Stimulated activated naive CD8-positive, alpha-beta T cell treated with anti-CD3 and anti-CD28 coated beads, Interleukin-15, amount 100 ng/mL, for 72 hours (primary cell): ENCODE results near the gene DOCK8.
A peak's percentile ranks its signal among the peaks of the same experiment; 100 is the strongest.

Experiments used
- ATAC-seq: fragments of 150-1000 bp; cut with Tn5 transposase; 2 replicates; pipeline ENCODE4 v1.10.0; 2021; ENCODE audit warnings: mild to moderate bottlenecking, moderate library complexity
- DNase-seq, 2 donors: peaks; one replicate each; pipeline ENCODE4 v3.0.0; 2021 to 2022
- H3K27ac Mint-ChIP-seq, 2 donors: one replicate each; pipeline ENCODE4 v1.8.0; 2022; ENCODE audit warnings: mild to moderate bottlenecking in 2 of 2, mixed read lengths in 2 of 2, moderate library complexity in 2 of 2
- H3K27me3 Mint-ChIP-seq: one replicate; pipeline ENCODE4 v1.8.0; 2022; ENCODE audit warnings: mixed read lengths
- H3K4me1 Mint-ChIP-seq: one replicate; pipeline ENCODE4 v1.8.0; 2022; ENCODE audit warnings: mild to moderate bottlenecking, mixed read lengths
- H3K4me3 Mint-ChIP-seq, 2 donors: one replicate each; pipeline ENCODE4 v1.8.0; 2022; ENCODE audit warnings: mild to moderate bottlenecking in 2 of 2, mixed read lengths in 2 of 2, moderate library complexity in 1 of 2
- H3K9me3 Mint-ChIP-seq, 2 donors: one replicate each; pipeline ENCODE4 v1.8.0; 2022; ENCODE audit warnings: mixed read lengths in 2 of 2

Gene DOCK8

GRCh38 chr9:414595-414994 lies 199.9 kb downstream of the DOCK8 start:
- no peak for ATAC-seq
- Mint-ChIP-seq H3K27me3 (no peaks in the 10 kb centered on the region), H3K27ac (no peak overlapping the region), H3K4me1 (no peaks in the 10 kb centered on the region), H3K9me3 (no peaks in the 10 kb centered on the region), H3K4me3 (no peak overlapping the region)
- no peak for DNase-seq

GRCh38 chr9:419571-420171 lies 205.0 kb downstream of the DOCK8 start:
- Mint-ChIP-seq H3K4me1 (no peaks in the 10 kb centered on the region), H3K27ac (no peak overlapping the region), H3K27me3 (no peaks in the 10 kb centered on the region), H3K4me3 (no peak overlapping the region), H3K9me3 (no peaks in the 10 kb centered on the region)
- ATAC-seq (no peak), DNase-seq (no peak)

- H3K27ac Mint-ChIP-seq, result no peak overlapping the region
- no peaks in the 10 kb centered on the region for H3K27me3 Mint-ChIP-seq
- no peaks in the 10 kb centered on the region for H3K4me1 Mint-ChIP-seq
- H3K4me3 Mint-ChIP-seq, result no peak overlapping the region
- no peaks in the 10 kb centered on the region for H3K9me3 Mint-ChIP-seq
- DNase-seq (no peak), ATAC-seq (no peak)
Measured at GRCh38 chr9:421896-422295, 207.2 kb downstream of the DOCK8 start.

GRCh38 chr9:426264-426663 lies 211.6 kb downstream of the DOCK8 start:
- DNase-seq (no peak), ATAC-seq (peak; percentile 62)
- H3K9me3 Mint-ChIP-seq, result no peaks in the 10 kb centered on the region
- no peaks in the 10 kb centered on the region for H3K27me3 Mint-ChIP-seq
- no peak overlapping the region for H3K4me3 Mint-ChIP-seq
- no peak overlapping the region for H3K27ac Mint-ChIP-seq
- no peaks in the 10 kb centered on the region for H3K4me1 Mint-ChIP-seq

GRCh38 chr9:426976-427375 lies 212.3 kb downstream of the DOCK8 start:
- H3K27me3 Mint-ChIP-seq, result no peaks in the 10 kb centered on the region
- DNase-seq (no peak), ATAC-seq (no peak)
- no peaks in the 10 kb centered on the region for H3K9me3 Mint-ChIP-seq
- H3K27ac Mint-ChIP-seq, result no peak overlapping the region
- H3K4me3 Mint-ChIP-seq, result no peak overlapping the region
- H3K4me1 Mint-ChIP-seq, result no peaks in the 10 kb centered on the region

- no peaks in the 10 kb centered on the region for H3K27me3 Mint-ChIP-seq
- no peak for ATAC-seq
Measured at GRCh38 chr9:431701-432100, 217.0 kb downstream of the DOCK8 start.

GRCh38 chr9:436482-436881 lies 221.8 kb downstream of the DOCK8 start:
- Mint-ChIP-seq H3K9me3 (no peaks in the 10 kb centered on the region), H3K27ac (peak overlapping the region in 1 of 2 donors; percentile 7), H3K4me3 (no peak overlapping the region), H3K27me3 (no peaks in the 10 kb centered on the region), H3K4me1 (no peaks in the 10 kb centered on the region)
- ATAC-seq (no peak), DNase-seq (no peak)

More at GRCh38 chr9:431701-432100, 217.0 kb downstream of the DOCK8 start:
- H3K4me1 Mint-ChIP-seq, result no peaks in the 10 kb centered on the region
- H3K9me3 Mint-ChIP-seq, result no peaks in the 10 kb centered on the region
- DNase-seq, result no peak
- H3K4me3 Mint-ChIP-seq, result no peak overlapping the region
- no peak overlapping the region for H3K27ac Mint-ChIP-seq

- DNase-seq, result no peak
- Mint-ChIP-seq H3K4me1 (no peaks in the 10 kb centered on the region), H3K27ac (no peak overlapping the region), H3K9me3 (no peaks in the 10 kb centered on the region), H3K27me3 (no peaks in the 10 kb centered on the region), H3K4me3 (no peak overlapping the region)
- no peak for ATAC-seq
Measured at GRCh38 chr9:437066-437465, 222.4 kb downstream of the DOCK8 start.

- Mint-ChIP-seq H3K4me1 (no peaks in the 10 kb centered on the region), H3K27ac (peak overlapping the region in 1 of 2 donors; percentile 4), H3K27me3 (no peaks in the 10 kb centered on the region), H3K9me3 (no peaks in the 10 kb centered on the region), H3K4me3 (no peak overlapping the region)
- DNase-seq (no peak), ATAC-seq (no peak)
Measured at GRCh38 chr9:437574-438001, 222.9 kb downstream of the DOCK8 start.

GRCh38 chr9:438066-438465 lies 223.4 kb downstream of the DOCK8 start:
- H3K4me3 Mint-ChIP-seq, result no peak overlapping the region
- no peaks in the 10 kb centered on the region for H3K4me1 Mint-ChIP-seq
- no peaks in the 10 kb centered on the region for H3K9me3 Mint-ChIP-seq
- DNase-seq, result no peak
- H3K27me3 Mint-ChIP-seq, result no peaks in the 10 kb centered on the region
- no peak for ATAC-seq
- H3K27ac Mint-ChIP-seq, result peak overlapping the region in 1 of 2 donors; percentile 4

GRCh38 chr9:438961-439768 lies 224.5 kb downstream of the DOCK8 start:
- Mint-ChIP-seq H3K4me3 (no peak overlapping the region), H3K4me1 (peaks cover 8% of the 10 kb centered on the region), H3K9me3 (no peaks in the 10 kb centered on the region), H3K27me3 (no peaks in the 10 kb centered on the region), H3K27ac (no peak overlapping the region)
- DNase-seq, result no peak
- no peak for ATAC-seq

GRCh38 chr9:441126-441525 lies 226.5 kb downstream of the DOCK8 start:
- H3K9me3 Mint-ChIP-seq, result no peaks in the 10 kb centered on the region
- peak overlapping the region in 1 of 2 donors; percentile 23 for H3K27ac Mint-ChIP-seq
- ATAC-seq (no peak), DNase-seq (no peak)
- peaks cover 9% of the 10 kb centered on the region for H3K4me1 Mint-ChIP-seq
- H3K4me3 Mint-ChIP-seq, result no peak overlapping the region
- no peaks in the 10 kb centered on the region for H3K27me3 Mint-ChIP-seq

- Mint-ChIP-seq H3K27me3 (no peaks in the 10 kb centered on the region), H3K9me3 (no peaks in the 10 kb centered on the region), H3K27ac (no peak overlapping the region), H3K4me3 (no peak overlapping the region), H3K4me1 (peaks cover 26% of the 10 kb centered on the region)
- ATAC-seq, result no peak
- no peak for DNase-seq
Measured at GRCh38 chr9:444528-444927, 229.9 kb downstream of the DOCK8 start.

GRCh38 chr9:445033-445432 lies 230.4 kb downstream of the DOCK8 start:
- Mint-ChIP-seq H3K27ac (no peak overlapping the region), H3K4me1 (peaks cover 26% of the 10 kb centered on the region), H3K9me3 (no peaks in the 10 kb centered on the region), H3K4me3 (no peak overlapping the region), H3K27me3 (no peaks in the 10 kb centered on the region)
- DNase-seq (no peak), ATAC-seq (no peak)

GRCh38 chr9:446074-446699 lies 231.5 kb downstream of the DOCK8 start:
- H3K9me3 Mint-ChIP-seq, result no peaks in the 10 kb centered on the region
- H3K4me1 Mint-ChIP-seq, result peaks cover 26% of the 10 kb centered on the region
- H3K4me3 Mint-ChIP-seq, result no peak overlapping the region
- H3K27ac Mint-ChIP-seq, result peak overlapping the region in 1 of 2 donors; percentile 75
- ATAC-seq (no peak), DNase-seq (no peak)
- no peaks in the 10 kb centered on the region for H3K27me3 Mint-ChIP-seq
